Measurements from ENCODE around the gene BMP8B.

The BMP8B gene

DNA sequence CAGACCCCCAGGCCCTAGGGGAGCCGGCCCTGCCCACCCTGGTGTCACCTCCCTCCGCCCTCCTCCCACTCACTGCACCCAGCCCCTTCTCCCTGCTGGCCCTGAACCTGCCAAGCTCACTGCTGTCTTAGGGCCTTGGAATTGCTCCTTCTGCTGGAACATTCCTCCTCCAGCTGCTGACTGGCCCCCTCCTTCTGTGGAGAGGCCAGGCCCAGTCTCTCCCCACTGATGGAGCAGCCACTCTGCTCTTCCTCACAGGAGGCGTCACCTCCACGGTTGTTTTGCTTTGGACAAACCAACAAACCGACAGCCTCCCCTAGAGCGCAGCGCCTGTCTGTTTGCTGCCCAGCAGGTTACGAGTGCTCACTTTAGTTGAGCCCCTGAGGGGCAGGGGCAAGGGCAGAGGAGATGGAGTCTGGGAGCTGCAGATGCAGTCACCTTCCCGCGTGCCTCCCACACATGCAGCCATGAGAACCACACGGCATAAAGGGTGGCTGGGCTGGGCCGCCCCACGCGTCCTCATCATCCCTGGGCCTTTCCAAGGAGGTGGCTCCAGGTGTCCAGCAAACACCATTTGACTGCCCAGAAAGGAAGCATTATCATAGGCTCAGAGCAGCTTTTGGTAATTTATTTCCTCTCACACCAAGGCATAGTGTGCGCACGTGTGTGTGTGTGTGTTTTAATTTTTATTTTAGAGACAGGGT, 27.0 kb downstream of the BMP8B start:
- H3K9ac ChIP-seq (ENCODE audit: low read depth, low read length) = no peak overlapping the region
- peaks cover 17% of the 10 kb centered on the region; the same call in 1 of the 2 replicates for H3K36me3 ChIP-seq (ENCODE audit: insufficient read depth, low read depth, low read length)
- H3K27me3 ChIP-seq (ENCODE audit: insufficient read depth, low read length) = no peaks in the 10 kb centered on the region
- no peak overlapping the region for H3K27ac ChIP-seq (ENCODE audit: low read length)
- no peaks in the 10 kb centered on the region for H3K9me3 ChIP-seq (ENCODE audit: insufficient read depth, low read depth, low read length)
- no peak overlapping the region for H3K4me3 ChIP-seq (ENCODE audit: low read length)
- H3K4me1 ChIP-seq (ENCODE audit: insufficient read depth, low read length) = no peaks in the 10 kb centered on the region

- H3K4me1 ChIP-seq (ENCODE audit: insufficient read depth, low read length) = no peaks in the 10 kb centered on the region
- no peaks in the 10 kb centered on the region for H3K9me3 ChIP-seq (ENCODE audit: insufficient read depth, low read depth, low read length)
These were observed 27.6 kb downstream of the BMP8B start for GRCh38 chr1:39761016-39761415.

GRCh38 chr1:39760074-39761008, 28.3 kb downstream of the BMP8B start:
- Histone ChIP-seq H3K4me1 (ENCODE audit: insufficient read depth, low read length) (no peaks in the 10 kb centered on the region), H3K9me3 (ENCODE audit: insufficient read depth, low read depth, low read length) (no peaks in the 10 kb centered on the region), H3K9ac (ENCODE audit: low read depth, low read length) (no peak overlapping the region), H3K27me3 (ENCODE audit: insufficient read depth, low read length) (no peaks in the 10 kb centered on the region), H3K27ac (ENCODE audit: low read length) (no peak overlapping the region), H3K36me3 (ENCODE audit: insufficient read depth, low read depth, low read length) (peaks cover 30% of the 10 kb centered on the region), H3K4me3 (ENCODE audit: low read length) (no peak overlapping the region)

More at GRCh38 chr1:39761016-39761415, 27.6 kb downstream of the BMP8B start:
- Histone ChIP-seq H3K27me3 (ENCODE audit: insufficient read depth, low read length) (no peaks in the 10 kb centered on the region), H3K27ac (ENCODE audit: low read length) (no peak overlapping the region), H3K4me3 (ENCODE audit: low read length) (no peak overlapping the region), H3K9ac (ENCODE audit: low read depth, low read length) (no peak overlapping the region), H3K36me3 (ENCODE audit: insufficient read depth, low read depth, low read length) (peaks cover 23% of the 10 kb centered on the region; the same call in 1 of the 2 replicates)

DNA sequence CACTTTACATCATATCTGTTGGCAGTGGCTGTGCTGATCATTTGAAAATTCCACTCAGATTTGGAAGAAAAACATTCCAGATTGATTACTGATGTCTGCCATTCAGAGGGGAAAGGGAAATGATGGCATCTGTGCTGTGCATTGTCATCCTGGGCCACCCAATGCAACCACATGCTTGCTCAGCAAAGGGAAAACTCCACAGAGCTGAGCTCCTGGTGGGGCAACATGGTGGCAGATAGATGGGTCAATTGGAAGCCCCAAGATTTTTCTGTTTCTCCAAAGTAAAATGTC, 29.3 kb downstream of the BMP8B start:
- Histone ChIP-seq H3K36me3 (ENCODE audit: insufficient read depth, low read depth, low read length) (peaks cover 39% of the 10 kb centered on the region), H3K4me3 (ENCODE audit: low read length) (no peak overlapping the region), H3K4me1 (ENCODE audit: insufficient read depth, low read length) (no peaks in the 10 kb centered on the region), H3K9ac (ENCODE audit: low read depth, low read length) (no peak overlapping the region), H3K27me3 (ENCODE audit: insufficient read depth, low read length) (no peaks in the 10 kb centered on the region), H3K27ac (ENCODE audit: low read length) (no peak overlapping the region), H3K9me3 (ENCODE audit: insufficient read depth, low read depth, low read length) (no peaks in the 10 kb centered on the region)

- H3K9me3 ChIP-seq (ENCODE audit: insufficient read depth, low read depth, low read length) = no peaks in the 10 kb centered on the region
- H3K27ac ChIP-seq (ENCODE audit: low read length) = no peak overlapping the region
- no peaks in the 10 kb centered on the region for H3K4me1 ChIP-seq (ENCODE audit: insufficient read depth, low read length)
- H3K36me3 ChIP-seq (ENCODE audit: insufficient read depth, low read depth, low read length) = peaks cover 45% of the 10 kb centered on the region
- no peak overlapping the region for H3K9ac ChIP-seq (ENCODE audit: low read depth, low read length)
- H3K27me3 ChIP-seq (ENCODE audit: insufficient read depth, low read length) = no peaks in the 10 kb centered on the region
- H3K4me3 ChIP-seq (ENCODE audit: low read length) = no peak overlapping the region
These were observed 29.9 kb downstream of the BMP8B start for GRCh38 chr1:39758556-39759435.

DNA sequence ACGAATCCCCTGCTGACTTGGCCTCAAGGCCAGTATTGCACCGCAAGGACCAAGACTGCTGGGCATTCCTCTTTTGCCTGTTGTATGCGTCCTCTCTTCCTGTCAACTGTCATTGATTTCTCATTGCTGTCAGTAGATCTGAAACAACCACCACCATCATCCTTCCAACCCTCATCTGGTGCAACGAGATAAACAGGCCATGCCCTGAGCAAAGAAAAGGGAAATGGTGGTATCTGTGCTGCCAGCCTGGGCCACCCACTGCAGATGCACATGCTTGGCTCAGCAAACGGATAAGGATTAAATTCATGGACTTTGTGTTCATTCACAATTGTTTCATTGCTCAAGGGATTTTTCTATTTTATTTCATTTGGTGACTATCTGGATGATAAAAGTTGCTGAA, 31.2 kb downstream of the BMP8B start:
- Histone ChIP-seq H3K4me3 (ENCODE audit: low read length) (no peak overlapping the region), H3K9ac (ENCODE audit: low read depth, low read length) (no peak overlapping the region), H3K9me3 (ENCODE audit: insufficient read depth, low read depth, low read length) (no peaks in the 10 kb centered on the region), H3K27ac (ENCODE audit: low read length) (no peak overlapping the region), H3K4me1 (ENCODE audit: insufficient read depth, low read length) (no peaks in the 10 kb centered on the region), H3K36me3 (ENCODE audit: insufficient read depth, low read depth, low read length) (peaks cover 58% of the 10 kb centered on the region), H3K27me3 (ENCODE audit: insufficient read depth, low read length) (no peaks in the 10 kb centered on the region)

DNA sequence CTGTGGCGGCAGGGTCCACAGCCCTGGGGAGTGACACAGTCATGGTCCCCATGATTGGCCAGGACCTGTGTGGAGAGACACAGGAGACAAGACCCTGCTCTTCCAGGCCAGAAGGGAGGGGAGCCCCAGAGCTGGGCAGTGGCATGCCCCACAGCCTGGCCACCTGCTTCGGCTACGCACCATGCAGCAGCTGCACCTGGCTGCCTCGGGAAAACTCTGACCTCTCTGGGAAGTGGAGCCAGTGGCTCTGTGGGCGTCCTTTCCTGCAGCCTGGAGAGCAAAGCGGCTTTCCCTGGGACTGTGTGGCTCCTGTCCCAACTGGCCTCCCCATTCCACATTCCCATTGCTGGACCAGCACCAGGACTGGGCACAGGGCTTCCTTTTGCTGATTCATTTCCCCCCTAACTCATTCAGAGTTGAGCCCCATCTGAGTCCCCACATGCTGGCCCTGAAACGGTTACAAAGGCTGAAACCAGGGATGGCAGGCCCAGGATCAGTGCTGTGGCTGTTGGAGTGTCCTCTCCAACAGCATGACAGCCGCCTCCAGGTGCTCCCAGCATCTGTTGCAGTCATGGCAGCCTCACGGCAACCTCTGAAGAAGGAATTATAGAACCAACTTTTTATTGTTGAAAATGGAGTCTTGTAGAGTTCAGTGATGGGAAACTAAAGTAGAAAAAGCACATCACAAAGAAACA, 32.6 kb downstream of the BMP8B start:
- H3K27ac ChIP-seq (ENCODE audit: low read length) = no peak overlapping the region
- H3K9ac ChIP-seq (ENCODE audit: low read depth, low read length) = no peak overlapping the region
- no peaks in the 10 kb centered on the region for H3K4me1 ChIP-seq (ENCODE audit: insufficient read depth, low read length)
- no peaks in the 10 kb centered on the region for H3K9me3 ChIP-seq (ENCODE audit: insufficient read depth, low read depth, low read length)
- H3K36me3 ChIP-seq (ENCODE audit: insufficient read depth, low read depth, low read length) = peaks cover 72% of the 10 kb centered on the region
- H3K27me3 ChIP-seq (ENCODE audit: insufficient read depth, low read length) = no peaks in the 10 kb centered on the region
- no peak overlapping the region for H3K4me3 ChIP-seq (ENCODE audit: low read length)

- Histone ChIP-seq H3K4me1 (ENCODE audit: insufficient read depth, low read length) (no peaks in the 10 kb centered on the region), H3K9me3 (ENCODE audit: insufficient read depth, low read depth, low read length) (no peaks in the 10 kb centered on the region), H3K4me3 (ENCODE audit: low read length) (no peak overlapping the region), H3K27me3 (ENCODE audit: insufficient read depth, low read length) (no peaks in the 10 kb centered on the region), H3K9ac (ENCODE audit: low read depth, low read length) (no peak overlapping the region), H3K36me3 (ENCODE audit: insufficient read depth, low read depth, low read length) (peaks cover 83% of the 10 kb centered on the region), H3K27ac (ENCODE audit: low read length) (no peak overlapping the region)
These were observed 33.7 kb downstream of the BMP8B start for GRCh38 chr1:39754906-39755504.

GRCh38 chr1:39754026-39754570, 34.6 kb downstream of the BMP8B start:
- Histone ChIP-seq H3K27ac (ENCODE audit: low read length) (no peak overlapping the region), H3K27me3 (ENCODE audit: insufficient read depth, low read length) (no peaks in the 10 kb centered on the region), H3K36me3 (ENCODE audit: insufficient read depth, low read depth, low read length) (peaks cover 92% of the 10 kb centered on the region), H3K4me3 (ENCODE audit: low read length) (no peak overlapping the region), H3K9ac (ENCODE audit: low read depth, low read length) (no peak overlapping the region), H3K9me3 (ENCODE audit: insufficient read depth, low read depth, low read length) (no peaks in the 10 kb centered on the region), H3K4me1 (ENCODE audit: insufficient read depth, low read length) (no peaks in the 10 kb centered on the region)

DNA sequence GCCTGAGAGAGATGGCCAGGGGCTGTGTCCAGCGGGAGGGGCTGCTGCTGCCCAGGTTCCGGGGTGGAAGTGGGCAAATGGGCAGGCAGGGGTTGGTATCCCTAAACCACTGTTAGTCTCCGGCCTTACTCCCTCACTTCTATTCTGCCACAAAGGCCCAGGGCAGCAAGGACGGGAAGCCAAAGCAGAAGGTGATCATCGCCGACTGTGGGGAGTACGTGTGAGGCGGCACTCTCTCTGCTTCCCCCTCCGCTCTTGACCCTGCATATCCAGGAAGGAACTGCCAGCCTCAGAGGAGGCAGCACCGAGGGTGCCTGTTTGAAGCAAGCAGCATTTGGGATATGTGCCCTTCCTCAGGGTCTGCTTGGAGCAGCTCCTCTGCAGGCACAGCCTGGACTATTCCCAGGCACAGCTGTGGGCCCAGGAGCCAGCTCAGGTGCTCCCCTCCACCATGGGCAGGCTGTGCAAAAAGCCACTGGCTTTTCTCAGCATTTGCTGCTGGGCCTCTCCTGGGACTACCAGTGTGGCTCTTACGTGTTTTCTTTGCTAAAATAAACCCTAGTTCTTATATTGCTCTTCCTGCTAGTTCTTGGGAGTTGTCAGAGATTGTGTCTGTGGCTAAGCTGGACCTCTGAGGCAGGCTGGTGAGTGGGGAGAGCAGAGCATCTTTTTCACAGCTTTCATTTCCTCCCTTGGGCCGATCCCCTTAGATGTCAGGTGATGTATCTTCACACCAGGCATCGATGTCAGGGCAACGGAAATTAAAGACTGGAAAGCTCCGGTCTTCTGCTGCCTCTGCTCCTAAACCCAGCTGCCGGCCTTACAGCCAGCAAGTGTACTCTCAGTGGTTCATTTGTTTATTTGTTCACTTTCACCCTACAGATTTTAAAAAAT, 35.3 kb downstream of the BMP8B start:
- Histone ChIP-seq H3K36me3 (ENCODE audit: insufficient read depth, low read depth, low read length) (peaks cover 98% of the 10 kb centered on the region), H3K9me3 (ENCODE audit: insufficient read depth, low read depth, low read length) (no peaks in the 10 kb centered on the region), H3K27ac (ENCODE audit: low read length) (no peak overlapping the region), H3K4me3 (ENCODE audit: low read length) (no peak overlapping the region), H3K9ac (ENCODE audit: low read depth, low read length) (no peak overlapping the region), H3K27me3 (ENCODE audit: insufficient read depth, low read length) (no peaks in the 10 kb centered on the region), H3K4me1 (ENCODE audit: insufficient read depth, low read length) (no peaks in the 10 kb centered on the region)

Measured in iPS-20b (cell line).